ENCODE results near the gene CLEC2L. TPM values are rescaled to one million over a fixed set of nuclear protein-coding genes. Genes with fewer than 3 reads are reported as not detected.

Gene CLEC2L
- total RNA-seq, 1 donor from 2014 or later: 0.52 TPM

DNA sequence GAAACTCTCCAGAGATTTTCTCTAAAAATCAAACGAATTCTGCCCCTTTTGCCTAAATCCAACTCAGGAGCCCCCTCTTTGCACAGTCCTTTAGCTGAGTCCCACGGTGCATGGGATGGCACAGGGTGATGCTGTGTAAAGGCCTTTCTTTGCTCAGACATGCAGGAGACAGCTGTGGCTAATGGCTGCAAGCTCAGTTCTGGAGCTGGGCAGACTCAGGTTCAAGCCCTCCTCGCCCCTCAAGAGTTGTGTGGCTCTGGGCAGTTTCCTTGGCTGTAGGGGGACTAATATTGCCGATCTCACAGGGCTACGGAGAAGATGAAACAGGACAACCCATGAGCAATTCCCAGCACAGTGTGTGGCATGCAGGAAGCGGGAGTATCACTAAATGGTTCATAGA is 42.6 kb downstream of the CLEC2L start:
- no peak overlapping the region for H3K27ac ChIP-seq (ENCODE audit: low read depth, low read length)
- H3K9ac ChIP-seq (ENCODE audit: low read depth in 1 of 3, low read length in 3 of 3): peak overlapping the region in 1 of 3 donors; percentile 16
- peaks cover 0 to 16% (median 4%) of the 10 kb centered on the region in 3 donors for H3K4me1 ChIP-seq (ENCODE audit: control insufficient read depth in 3 of 3, insufficient read depth in 3 of 3, low read length in 3 of 3)
- H3K9me3 ChIP-seq (ENCODE audit: control insufficient read depth in 3 of 3, low read length in 3 of 3): no peaks in the 10 kb centered on the region
- no peaks in the 10 kb centered on the region for H3K27me3 ChIP-seq (ENCODE audit: control insufficient read depth in 3 of 3, insufficient read depth in 3 of 3, low read length in 3 of 3)
- H3K36me3 ChIP-seq (ENCODE audit: control insufficient read depth in 3 of 3, insufficient read depth in 3 of 3, low read length in 3 of 3): peaks cover 0 to 2% (median 2%) of the 10 kb centered on the region in 3 donors
- H3K4me3 ChIP-seq (ENCODE audit: low read length in 3 of 3): no peak overlapping the region

GRCh38 chr7:139566736-139567646 is 43.5 kb downstream of the CLEC2L start:
- Histone ChIP-seq H3K27ac (ENCODE audit: low read depth, low read length) (no peak overlapping the region), H3K9me3 (ENCODE audit: control insufficient read depth in 3 of 3, low read length in 3 of 3) (no peaks in the 10 kb centered on the region), H3K4me3 (ENCODE audit: low read length in 3 of 3) (no peak overlapping the region), H3K9ac (ENCODE audit: low read depth in 1 of 3, low read length in 3 of 3) (no peak overlapping the region), H3K4me1 (ENCODE audit: control insufficient read depth in 3 of 3, insufficient read depth in 3 of 3, low read length in 3 of 3) (peaks cover 0 to 17% (median 4%) of the 10 kb centered on the region in 3 donors), H3K27me3 (ENCODE audit: control insufficient read depth in 3 of 3, insufficient read depth in 3 of 3, low read length in 3 of 3) (no peaks in the 10 kb centered on the region), H3K36me3 (ENCODE audit: control insufficient read depth in 3 of 3, insufficient read depth in 3 of 3, low read length in 3 of 3) (peaks cover 4 to 7% (median 5%) of the 10 kb centered on the region in 3 donors)

- Histone ChIP-seq H3K9me3 (ENCODE audit: control insufficient read depth in 3 of 3, low read length in 3 of 3) (no peaks in the 10 kb centered on the region), H3K27ac (ENCODE audit: low read depth, low read length) (no peak overlapping the region), H3K4me1 (ENCODE audit: control insufficient read depth in 3 of 3, insufficient read depth in 3 of 3, low read length in 3 of 3) (peaks cover 0 to 17% (median 5%) of the 10 kb centered on the region in 3 donors), H3K9ac (ENCODE audit: low read depth in 1 of 3, low read length in 3 of 3) (no peak overlapping the region), H3K4me3 (ENCODE audit: low read length in 3 of 3) (no peak overlapping the region), H3K36me3 (ENCODE audit: control insufficient read depth in 3 of 3, insufficient read depth in 3 of 3, low read length in 3 of 3) (peaks cover 5 to 7% (median 5%) of the 10 kb centered on the region in 3 donors), H3K27me3 (ENCODE audit: control insufficient read depth in 3 of 3, insufficient read depth in 3 of 3, low read length in 3 of 3) (no peaks in the 10 kb centered on the region)
Measured at GRCh38 chr7:139567647-139568345, 44.3 kb downstream of the CLEC2L start.

- Histone ChIP-seq H3K9ac (ENCODE audit: low read depth in 1 of 3, low read length in 3 of 3) (no peak overlapping the region), H3K27ac (ENCODE audit: low read depth, low read length) (no peak overlapping the region), H3K4me1 (ENCODE audit: control insufficient read depth in 3 of 3, insufficient read depth in 3 of 3, low read length in 3 of 3) (peaks cover 0 to 22% (median 10%) of the 10 kb centered on the region in 3 donors), H3K36me3 (ENCODE audit: control insufficient read depth in 3 of 3, insufficient read depth in 3 of 3, low read length in 3 of 3) (peaks cover 5 to 12% (median 6%) of the 10 kb centered on the region in 3 donors), H3K27me3 (ENCODE audit: control insufficient read depth in 3 of 3, insufficient read depth in 3 of 3, low read length in 3 of 3) (no peaks in the 10 kb centered on the region), H3K9me3 (ENCODE audit: control insufficient read depth in 3 of 3, low read length in 3 of 3) (no peaks in the 10 kb centered on the region), H3K4me3 (ENCODE audit: low read length in 3 of 3) (no peak overlapping the region)
Measured at GRCh38 chr7:139568346-139568675, 44.8 kb downstream of the CLEC2L start.

DNA sequence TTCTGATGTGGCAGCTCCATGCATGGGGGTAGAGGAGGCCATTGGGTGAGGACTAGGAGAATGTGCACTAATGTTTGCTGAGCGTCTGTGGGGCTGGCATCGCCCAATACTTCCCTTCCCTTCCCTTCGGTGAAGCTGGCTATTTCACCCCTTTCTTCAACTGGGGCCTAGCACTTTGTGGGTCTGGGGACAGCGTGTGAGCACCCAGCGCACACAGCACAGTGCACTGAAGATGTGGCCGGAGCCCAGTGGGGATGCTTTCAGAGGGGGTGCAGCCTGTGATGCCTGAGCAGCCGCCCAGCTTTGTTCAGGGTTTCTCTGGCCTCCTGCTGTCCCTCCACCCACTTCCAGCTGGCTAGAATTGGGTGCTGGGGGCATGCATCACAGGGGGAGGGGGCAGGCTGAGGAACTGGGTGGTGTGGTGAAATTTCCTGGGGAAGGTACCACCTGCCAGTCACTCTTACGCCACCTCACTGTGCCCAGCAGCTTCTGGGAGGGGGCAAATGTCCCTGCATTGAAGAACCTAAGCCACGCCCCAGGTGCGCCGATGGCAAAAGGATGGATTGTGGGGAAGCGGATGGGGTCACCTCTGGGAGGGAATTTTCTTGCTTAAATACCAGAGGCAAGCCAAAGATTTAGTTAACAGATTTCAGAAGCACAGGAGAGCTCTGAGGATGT is 45.5 kb downstream of the CLEC2L start:
- H3K27ac ChIP-seq (ENCODE audit: low read depth, low read length): no peak overlapping the region
- no peaks in the 10 kb centered on the region for H3K9me3 ChIP-seq (ENCODE audit: control insufficient read depth in 3 of 3, low read length in 3 of 3)
- H3K4me1 ChIP-seq (ENCODE audit: control insufficient read depth in 3 of 3, insufficient read depth in 3 of 3, low read length in 3 of 3): peaks cover 3 to 24% (median 14%) of the 10 kb centered on the region in 3 donors
- no peak overlapping the region for H3K9ac ChIP-seq (ENCODE audit: low read depth in 1 of 3, low read length in 3 of 3)
- H3K27me3 ChIP-seq (ENCODE audit: control insufficient read depth in 3 of 3, insufficient read depth in 3 of 3, low read length in 3 of 3): no peaks in the 10 kb centered on the region
- H3K36me3 ChIP-seq (ENCODE audit: control insufficient read depth in 3 of 3, insufficient read depth in 3 of 3, low read length in 3 of 3): peaks cover 5 to 14% (median 7%) of the 10 kb centered on the region in 3 donors
- H3K4me3 ChIP-seq (ENCODE audit: low read length in 3 of 3): no peak overlapping the region

DNA sequence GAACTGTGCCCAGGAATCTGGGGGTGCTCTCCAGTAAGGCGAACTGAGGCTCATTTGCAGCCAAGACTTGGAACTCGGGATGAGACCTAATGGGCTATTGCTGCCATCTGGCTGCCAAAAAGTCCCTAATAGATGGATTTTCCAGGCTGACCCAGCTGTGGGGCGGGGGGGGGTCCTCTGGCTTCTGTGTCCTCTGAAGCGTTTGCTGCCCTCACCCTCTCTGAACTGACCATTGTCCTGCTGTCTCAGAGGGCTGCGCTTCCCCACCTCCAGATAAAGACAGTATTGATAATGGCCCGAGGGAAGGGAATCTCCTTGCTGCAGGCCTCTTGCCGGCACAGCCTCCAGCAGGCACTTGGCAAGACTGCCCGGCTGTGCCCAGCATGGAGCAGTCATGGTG is 46.6 kb downstream of the CLEC2L start:
- no peaks in the 10 kb centered on the region for H3K27me3 ChIP-seq (ENCODE audit: control insufficient read depth in 3 of 3, insufficient read depth in 3 of 3, low read length in 3 of 3)
- peaks cover 5 to 14% (median 7%) of the 10 kb centered on the region in 3 donors for H3K36me3 ChIP-seq (ENCODE audit: control insufficient read depth in 3 of 3, insufficient read depth in 3 of 3, low read length in 3 of 3)
- H3K27ac ChIP-seq (ENCODE audit: low read depth, low read length): no peak overlapping the region
- no peaks in the 10 kb centered on the region for H3K9me3 ChIP-seq (ENCODE audit: control insufficient read depth in 3 of 3, low read length in 3 of 3)
- no peak overlapping the region for H3K9ac ChIP-seq (ENCODE audit: low read depth in 1 of 3, low read length in 3 of 3)
- no peak overlapping the region for H3K4me3 ChIP-seq (ENCODE audit: low read length in 3 of 3)
- peaks cover 10 to 33% (median 19%) of the 10 kb centered on the region in 3 donors for H3K4me1 ChIP-seq (ENCODE audit: control insufficient read depth in 3 of 3, insufficient read depth in 3 of 3, low read length in 3 of 3)

DNA sequence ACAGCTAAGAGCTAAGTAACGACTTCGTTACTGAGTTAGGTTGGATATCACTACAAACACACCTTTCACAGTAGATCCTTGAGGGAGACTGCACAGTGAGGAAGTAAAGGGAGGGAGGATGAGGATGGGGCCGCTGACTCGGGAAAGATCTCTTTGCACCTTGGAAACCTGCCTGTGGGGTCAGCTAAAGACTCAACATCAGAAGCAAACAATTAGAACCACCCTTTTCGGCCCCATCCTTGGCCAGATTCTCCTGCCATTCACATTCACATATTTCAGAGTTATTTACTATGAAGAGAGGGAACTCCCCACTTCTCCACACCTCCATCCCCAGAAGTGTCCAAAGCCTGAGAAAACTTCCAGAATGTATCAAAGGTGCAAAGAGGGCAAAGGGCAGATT is 47.1 kb downstream of the CLEC2L start:
- peaks cover 14 to 39% (median 24%) of the 10 kb centered on the region in 3 donors for H3K4me1 ChIP-seq (ENCODE audit: control insufficient read depth in 3 of 3, insufficient read depth in 3 of 3, low read length in 3 of 3)
- H3K9ac ChIP-seq (ENCODE audit: low read depth in 1 of 3, low read length in 3 of 3): peak overlapping the region in 1 of 3 donors; percentile 28
- no peak overlapping the region for H3K27ac ChIP-seq (ENCODE audit: low read depth, low read length)
- H3K27me3 ChIP-seq (ENCODE audit: control insufficient read depth in 3 of 3, insufficient read depth in 3 of 3, low read length in 3 of 3): no peaks in the 10 kb centered on the region
- no peaks in the 10 kb centered on the region for H3K9me3 ChIP-seq (ENCODE audit: control insufficient read depth in 3 of 3, low read length in 3 of 3)
- H3K4me3 ChIP-seq (ENCODE audit: low read length in 3 of 3): no peak overlapping the region
- peaks cover 5 to 14% (median 7%) of the 10 kb centered on the region in 3 donors for H3K36me3 ChIP-seq (ENCODE audit: control insufficient read depth in 3 of 3, insufficient read depth in 3 of 3, low read length in 3 of 3)

DNA sequence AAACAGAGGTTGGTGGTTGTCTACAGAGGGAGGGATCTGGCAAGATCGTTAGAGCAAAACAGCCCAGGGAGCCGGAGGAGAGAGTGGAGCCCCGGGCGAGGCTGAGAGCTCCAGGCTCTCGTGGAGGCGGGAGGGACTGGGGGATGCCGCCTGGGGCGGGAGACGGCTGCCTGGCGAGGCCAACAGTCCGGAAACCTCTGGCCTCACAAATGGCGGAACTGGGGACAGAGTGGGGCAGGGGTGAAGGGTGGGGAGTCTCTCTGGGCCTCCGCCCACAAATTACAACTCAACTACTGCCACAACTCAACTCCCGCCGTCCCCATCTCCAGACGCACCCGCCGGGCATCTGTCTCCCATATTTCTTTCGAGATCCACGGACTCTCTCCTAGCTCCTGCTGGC is 47.7 kb downstream of the CLEC2L start:
- H3K9ac ChIP-seq (ENCODE audit: low read depth in 1 of 3, low read length in 3 of 3): no peak overlapping the region
- no peak overlapping the region for H3K4me3 ChIP-seq (ENCODE audit: low read length in 3 of 3)
- no peaks in the 10 kb centered on the region for H3K9me3 ChIP-seq (ENCODE audit: control insufficient read depth in 3 of 3, low read length in 3 of 3)
- peaks cover 5 to 17% (median 7%) of the 10 kb centered on the region in 3 donors for H3K36me3 ChIP-seq (ENCODE audit: control insufficient read depth in 3 of 3, insufficient read depth in 3 of 3, low read length in 3 of 3)
- H3K4me1 ChIP-seq (ENCODE audit: control insufficient read depth in 3 of 3, insufficient read depth in 3 of 3, low read length in 3 of 3): peaks cover 17 to 44% (median 29%) of the 10 kb centered on the region in 3 donors
- no peak overlapping the region for H3K27ac ChIP-seq (ENCODE audit: low read depth, low read length)
- no peaks in the 10 kb centered on the region for H3K27me3 ChIP-seq (ENCODE audit: control insufficient read depth in 3 of 3, insufficient read depth in 3 of 3, low read length in 3 of 3)

DNA sequence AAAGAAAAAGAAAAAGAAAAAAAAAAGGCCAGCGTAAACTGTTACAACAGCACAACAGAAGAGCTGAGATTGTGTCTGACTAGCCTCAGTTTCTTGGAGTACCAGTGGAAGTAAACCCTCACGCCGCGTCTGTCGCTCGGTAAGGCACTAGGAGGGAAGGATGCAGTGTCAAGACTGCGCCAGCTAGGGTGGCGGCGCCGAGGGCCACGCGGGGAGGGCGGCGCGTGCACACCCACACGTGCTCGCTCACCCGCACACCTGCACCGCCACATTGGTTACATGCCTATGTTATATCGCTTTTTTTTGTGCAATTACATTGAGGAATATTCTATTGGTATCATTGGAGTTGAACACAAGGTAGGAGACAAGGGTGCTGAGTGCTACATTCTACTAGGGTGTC is 48.2 kb downstream of the CLEC2L start:
- no peak overlapping the region for H3K9ac ChIP-seq (ENCODE audit: low read depth in 1 of 3, low read length in 3 of 3)
- no peak overlapping the region for H3K4me3 ChIP-seq (ENCODE audit: low read length in 3 of 3)
- H3K36me3 ChIP-seq (ENCODE audit: control insufficient read depth in 3 of 3, insufficient read depth in 3 of 3, low read length in 3 of 3): peaks cover 5 to 17% (median 8%) of the 10 kb centered on the region in 3 donors
- H3K9me3 ChIP-seq (ENCODE audit: control insufficient read depth in 3 of 3, low read length in 3 of 3): no peaks in the 10 kb centered on the region
- H3K4me1 ChIP-seq (ENCODE audit: control insufficient read depth in 3 of 3, insufficient read depth in 3 of 3, low read length in 3 of 3): peaks cover 22 to 48% (median 33%) of the 10 kb centered on the region in 3 donors
- no peaks in the 10 kb centered on the region for H3K27me3 ChIP-seq (ENCODE audit: control insufficient read depth in 3 of 3, insufficient read depth in 3 of 3, low read length in 3 of 3)
- no peak overlapping the region for H3K27ac ChIP-seq (ENCODE audit: low read depth, low read length)

All from skeletal muscle tissue (tissue), 4 donors.